OCI-LY7 (cell line): ENCODE measurements around the gene KIF1B.

Experiments used
- CTCF ChIP-seq: fragments of 200-600 bp; sonication (generic); conservative IDR thresholded peaks from 2 replicates; pipeline ENCODE4 v1.5.1; 2014; ENCODE audit warnings: mild to moderate bottlenecking, antibody characterized with exemption, low read length, moderate library complexity, mixed read lengths
- EZH2phosphoT487 ChIP-seq: fragments of 200-600 bp; sonication (generic); IDR thresholded peaks from 2 replicates; pipeline ENCODE4 v1.6.1; 2018; ENCODE audit warnings: low read depth, borderline replicate concordance, mild to moderate bottlenecking, mixed run types, antibody characterized with exemption, low read length, moderate library complexity, mixed read lengths

GRCh38 chr1:10242135-10242534 is 31.8 kb downstream of the KIF1B start:
- TF ChIP-seq EZH2phosphoT487 (no peak), CTCF (no peak)
